NCI-H345 treated with DMSO at 0.1 percent for 48 hours (cell line): Measurements from ENCODE around the gene DHDDS.
"Not testable (repeated sequence)": the region's sequence is repeated elsewhere in the genome, so short reads cannot be mapped to it uniquely, and the experiment has no call there.

Experiments
- DNase-seq: peaks from one replicate; lab custom pipeline; 2025; ENCODE audit not compliant: unreplicated experiment; lab: John Stamatoyannopoulos, UW

Gene DHDDS

GRCh38 chr1:26474818-26475217 is 42.7 kb downstream of the DHDDS start:
- DNase-seq: no peak

- DNase-seq: no peak
These were observed 43.9 kb downstream of the DHDDS start for GRCh38 chr1:26475989-26476388.

DNA sequence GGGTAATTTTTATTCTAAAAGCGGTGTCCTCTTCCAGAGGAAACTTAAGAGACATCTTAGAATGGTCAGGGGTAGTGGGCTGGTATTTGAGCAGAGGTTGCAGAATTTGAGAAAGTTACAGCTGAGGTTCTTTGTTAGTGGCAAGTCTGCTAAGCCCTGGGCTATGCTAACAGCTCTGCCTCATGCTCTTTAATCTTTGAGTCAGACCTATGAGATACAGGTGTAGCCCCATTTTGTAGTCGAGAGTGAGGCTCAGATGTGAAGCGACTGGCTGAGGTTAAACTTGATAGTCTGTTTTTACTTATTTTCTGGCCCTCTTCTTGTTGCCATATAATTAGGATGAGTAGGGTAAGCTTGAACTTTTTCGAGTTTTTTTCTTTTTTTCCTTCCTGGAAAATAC is 44.8 kb downstream of the DHDDS start:
- DNase-seq: no peak

GRCh38 chr1:26477446-26478152 is 45.5 kb downstream of the DHDDS start:
- DNase-seq: no peak

DNA sequence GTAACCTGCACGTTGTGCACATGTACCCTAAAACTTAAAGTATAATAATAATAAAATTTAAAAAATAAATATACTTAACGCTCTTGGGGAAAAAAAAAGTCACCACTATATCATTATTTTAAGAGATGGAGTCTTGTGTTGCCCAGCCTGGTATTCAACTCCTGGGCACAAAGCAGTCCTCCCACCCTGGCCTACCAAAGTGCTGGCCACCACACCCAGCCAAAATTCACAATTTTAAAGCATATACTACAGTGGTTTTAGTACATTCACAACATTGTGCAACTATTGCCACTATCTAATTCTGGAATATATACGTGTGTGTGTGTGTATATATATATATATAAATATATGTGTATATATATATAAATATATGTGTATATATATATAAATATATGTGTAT is 46.0 kb downstream of the DHDDS start:
- no peak for DNase-seq

DNA sequence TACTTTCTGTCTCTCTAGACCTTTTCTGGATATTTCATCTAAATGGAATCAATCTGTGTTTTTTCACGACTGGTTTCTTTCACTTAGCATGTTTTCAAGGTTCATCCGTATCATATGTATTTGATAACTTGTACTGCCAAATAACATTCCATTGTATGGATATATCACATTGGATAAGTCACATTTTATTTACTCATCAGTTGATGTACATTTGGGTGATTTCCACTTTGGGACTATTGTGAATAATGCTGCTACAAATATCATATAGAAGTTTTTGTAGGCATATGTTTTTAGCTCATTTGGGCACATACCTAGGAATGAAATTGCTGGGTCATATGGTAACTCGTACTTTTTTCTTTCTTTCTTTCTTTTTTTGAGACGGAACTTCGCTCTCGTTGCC is 46.9 kb downstream of the DHDDS start:
- DNase-seq: no peak

DNA sequence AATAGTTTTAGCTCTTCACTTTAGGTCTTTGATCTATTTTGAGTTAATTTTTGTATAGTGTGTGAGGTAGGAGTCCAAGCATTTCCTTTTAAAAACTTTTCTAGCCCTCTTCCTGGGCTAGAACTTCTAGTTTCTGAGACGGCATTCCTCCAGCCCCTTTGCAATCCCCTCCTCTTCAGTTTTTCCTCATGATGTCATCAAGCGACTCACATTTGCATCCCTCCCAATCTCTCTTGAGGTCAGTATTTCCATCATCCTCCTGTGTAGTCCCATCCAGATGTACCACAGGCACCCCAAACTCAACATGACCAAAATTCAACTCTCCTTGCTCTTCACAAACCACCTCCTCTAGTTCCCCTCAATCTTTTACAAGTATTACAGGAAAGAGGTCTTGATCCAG is 50.8 kb downstream of the DHDDS start:
- DNase-seq: no peak

GRCh38 chr1:26483980-26484379 is 51.9 kb downstream of the DHDDS start:
- no peak for DNase-seq

DNA sequence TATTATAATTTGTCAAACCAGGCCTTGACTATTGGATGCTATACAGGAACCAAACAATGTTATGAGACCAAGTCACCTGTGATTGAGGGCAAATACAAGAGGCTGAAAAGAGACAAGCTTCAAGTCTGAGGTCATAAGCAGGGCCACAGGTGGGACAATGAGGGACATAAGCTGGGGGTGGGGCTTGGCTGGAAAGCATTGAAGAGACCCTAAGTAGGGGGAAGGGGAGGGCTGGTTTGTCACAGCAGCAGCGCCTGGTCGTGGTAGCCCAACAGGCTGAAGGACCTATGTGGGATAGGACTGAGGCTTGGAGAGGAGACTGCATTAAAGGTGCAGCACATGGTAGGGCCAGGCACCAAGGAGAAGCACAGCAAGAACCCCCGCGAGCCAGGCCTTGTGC is 58.0 kb downstream of the DHDDS start:
- DNase-seq: no peak

GRCh38 chr1:26493267-26493666 is 61.1 kb downstream of the DHDDS start:
- DNase-seq: no peak

DNA sequence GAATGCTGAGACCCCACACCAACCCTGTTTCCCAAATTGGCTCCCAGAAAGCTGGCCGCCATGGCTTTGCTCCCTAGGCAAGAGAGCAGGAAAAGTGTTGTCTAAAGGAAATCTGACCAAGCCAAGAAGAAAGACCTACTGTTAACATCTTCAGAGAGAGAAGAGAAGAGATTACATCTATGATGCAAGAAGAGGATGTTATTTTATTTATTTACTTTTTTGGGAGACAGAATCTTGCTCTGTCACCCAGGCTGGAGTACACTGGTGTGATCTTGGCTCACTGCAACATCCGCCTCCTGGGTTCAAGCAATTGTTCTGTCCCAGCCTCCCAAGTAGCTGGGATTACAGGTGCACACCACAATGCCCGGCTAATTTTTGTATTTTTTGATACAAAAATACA is 61.8 kb downstream of the DHDDS start:
- DNase-seq: no peak

DNA sequence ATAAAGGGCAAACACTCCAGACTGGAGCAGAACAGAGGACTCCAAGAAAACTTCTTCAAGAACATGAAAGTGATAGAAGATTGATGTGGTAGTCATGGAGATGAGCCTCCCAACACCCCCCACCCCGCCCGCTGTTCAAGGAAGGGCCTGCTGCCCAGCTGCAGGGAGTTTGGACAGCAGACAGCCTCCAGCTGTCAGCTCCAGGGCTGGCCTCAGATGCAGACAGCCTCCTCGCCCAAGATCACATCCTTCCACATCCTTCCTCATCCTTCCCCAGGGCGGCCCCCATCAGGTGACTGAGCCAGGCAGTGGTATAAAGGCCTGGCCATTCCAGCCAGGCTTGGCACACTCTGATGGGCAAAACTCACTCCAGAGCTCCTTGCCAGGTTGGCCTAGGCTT is 64.7 kb downstream of the DHDDS start:
- no peak for DNase-seq

DNA sequence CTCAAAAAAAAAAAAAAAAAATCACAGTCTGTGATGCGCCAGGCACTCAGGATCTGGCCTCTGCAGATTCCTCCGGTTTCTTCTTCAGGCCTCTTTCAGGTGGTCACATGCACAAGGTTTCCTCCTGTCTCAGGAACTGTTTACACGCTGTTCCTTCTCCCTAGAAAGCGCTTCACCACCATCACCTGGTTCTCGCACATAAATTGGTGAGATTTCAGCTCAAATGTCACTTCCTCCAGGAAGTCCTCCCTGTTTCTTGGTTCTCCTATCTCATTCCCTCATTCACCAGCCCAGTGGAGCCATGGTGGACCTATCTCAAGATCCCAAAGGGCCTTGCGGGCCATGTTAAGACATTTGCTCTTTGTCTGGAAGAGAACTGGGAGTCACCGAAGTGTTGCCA is 66.8 kb downstream of the DHDDS start:
- DNase-seq: no peak

GRCh38 chr1:26500488-26501175 is 68.5 kb downstream of the DHDDS start:
- peak; percentile 73 for DNase-seq

DNA sequence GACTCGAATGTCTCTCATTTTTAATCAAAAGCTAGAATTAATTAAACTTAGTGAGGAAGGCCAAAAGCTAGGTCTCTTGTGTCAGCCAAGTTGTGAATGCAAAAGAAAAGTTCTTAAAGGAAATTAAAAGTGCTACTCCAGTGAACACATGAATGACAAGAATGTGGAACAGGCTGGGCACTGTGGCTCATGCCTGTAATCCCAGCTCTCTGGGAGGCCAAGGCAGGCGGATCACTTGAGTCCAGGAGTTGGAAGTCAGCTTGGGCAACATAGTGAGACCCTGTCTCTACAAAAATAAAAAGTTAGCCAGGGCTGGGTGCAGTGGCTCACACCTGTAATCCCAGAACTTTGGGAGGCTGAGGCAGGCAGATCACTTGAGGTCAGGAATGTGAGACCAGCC is 78.6 kb downstream of the DHDDS start:
- DNase-seq: not testable (repeated sequence)

DNA sequence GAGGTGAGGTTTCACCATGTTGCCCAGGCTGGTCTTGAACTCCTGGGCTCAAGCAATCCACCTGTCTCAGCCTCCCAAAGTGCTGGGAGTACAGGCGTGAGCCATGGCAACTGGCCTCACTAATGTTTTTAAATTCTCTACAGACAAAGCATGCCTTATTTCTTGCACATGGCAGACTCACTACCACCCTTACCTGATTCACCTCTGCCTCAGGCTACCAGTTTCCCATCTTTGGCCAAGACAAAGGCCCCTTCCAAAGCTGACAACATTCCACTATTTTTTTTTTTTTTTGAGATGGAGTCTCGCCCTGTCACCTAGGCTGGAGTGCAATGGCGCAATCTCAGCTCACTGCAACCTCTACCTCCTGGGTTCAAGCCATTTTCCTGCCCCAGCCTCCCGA is 83.7 kb downstream of the DHDDS start:
- not testable (repeated sequence) for DNase-seq

- DNase-seq: no peak
These were observed 85.1 kb downstream of the DHDDS start for GRCh38 chr1:26516987-26517765.

DNA sequence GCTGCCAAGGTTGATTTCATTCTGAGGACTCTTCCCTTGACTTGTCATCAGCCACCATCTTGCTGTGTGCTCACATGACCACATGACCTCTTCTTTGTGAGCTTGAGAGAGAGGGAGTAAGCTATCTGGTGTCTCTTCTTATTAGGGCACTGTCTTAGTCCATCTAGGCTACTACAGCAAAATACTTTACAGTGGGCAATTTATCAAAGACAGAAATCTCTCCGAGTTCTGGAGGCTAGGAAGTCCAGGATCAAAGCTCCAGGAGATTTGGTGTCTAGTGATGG is 85.6 kb downstream of the DHDDS start:
- DNase-seq: no peak

GRCh38 chr1:26518355-26518754 is 86.2 kb downstream of the DHDDS start:
- no peak for DNase-seq

- DNase-seq: no peak
These were observed 88.2 kb downstream of the DHDDS start for GRCh38 chr1:26520339-26520738.
